LNCAP (cell line): ENCODE results near the gene KIF6.

Source experiments
- TF ChIP-seq, protein P1 (sequence below): fragments of 450-650 bp; IDR thresholded peaks from 2 replicates; pipeline ENCODE4 v1.5.1; 2017; ENCODE audit warnings: mild to moderate bottlenecking

The KIF6 gene

DNA sequence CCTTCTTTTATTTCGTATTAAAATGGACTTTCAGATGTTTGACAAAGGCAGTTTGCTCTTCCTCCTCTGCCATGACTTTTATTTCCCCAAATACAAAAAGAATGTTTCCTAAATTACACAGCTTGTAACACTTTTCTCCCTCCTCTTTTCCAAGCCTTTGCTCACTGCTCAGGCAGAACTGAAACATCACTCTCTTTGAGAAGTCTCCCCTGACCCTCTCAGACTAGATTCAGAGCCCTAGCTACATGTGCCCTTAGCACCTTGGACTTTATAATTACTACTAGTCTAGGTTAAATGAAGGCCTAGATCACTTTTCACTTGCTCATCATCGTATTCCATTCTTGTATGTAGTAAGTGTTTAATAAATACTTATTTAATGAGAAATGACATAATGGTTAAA is 8.5 kb upstream of the KIF6 start:
- TF ChIP-seq, protein P1, sequence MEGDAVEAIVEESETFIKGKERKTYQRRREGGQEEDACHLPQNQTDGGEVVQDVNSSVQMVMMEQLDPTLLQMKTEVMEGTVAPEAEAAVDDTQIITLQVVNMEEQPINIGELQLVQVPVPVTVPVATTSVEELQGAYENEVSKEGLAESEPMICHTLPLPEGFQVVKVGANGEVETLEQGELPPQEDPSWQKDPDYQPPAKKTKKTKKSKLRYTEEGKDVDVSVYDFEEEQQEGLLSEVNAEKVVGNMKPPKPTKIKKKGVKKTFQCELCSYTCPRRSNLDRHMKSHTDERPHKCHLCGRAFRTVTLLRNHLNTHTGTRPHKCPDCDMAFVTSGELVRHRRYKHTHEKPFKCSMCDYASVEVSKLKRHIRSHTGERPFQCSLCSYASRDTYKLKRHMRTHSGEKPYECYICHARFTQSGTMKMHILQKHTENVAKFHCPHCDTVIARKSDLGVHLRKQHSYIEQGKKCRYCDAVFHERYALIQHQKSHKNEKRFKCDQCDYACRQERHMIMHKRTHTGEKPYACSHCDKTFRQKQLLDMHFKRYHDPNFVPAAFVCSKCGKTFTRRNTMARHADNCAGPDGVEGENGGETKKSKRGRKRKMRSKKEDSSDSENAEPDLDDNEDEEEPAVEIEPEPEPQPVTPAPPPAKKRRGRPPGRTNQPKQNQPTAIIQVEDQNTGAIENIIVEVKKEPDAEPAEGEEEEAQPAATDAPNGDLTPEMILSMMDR: no peak

DNA sequence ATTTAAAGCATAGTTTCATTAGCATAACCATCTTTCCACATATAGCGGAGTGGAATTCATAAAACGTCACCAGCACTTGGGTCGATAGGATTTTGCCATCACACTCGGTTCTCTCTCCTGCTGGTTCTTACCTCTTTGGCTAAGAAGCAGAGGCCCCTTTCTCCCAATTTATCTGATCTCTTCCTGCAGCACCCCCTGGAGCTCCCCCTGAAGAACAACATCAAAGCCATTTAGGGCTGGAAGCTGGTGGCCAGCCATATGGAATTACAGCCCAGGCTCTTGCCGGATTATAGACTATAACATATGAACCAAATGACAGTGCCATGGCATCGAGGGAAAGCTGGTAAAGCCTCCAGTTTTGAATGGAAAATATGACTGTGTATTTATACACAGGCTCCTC is 6.4 kb upstream of the KIF6 start:
- TF ChIP-seq, protein P1: no peak

DNA sequence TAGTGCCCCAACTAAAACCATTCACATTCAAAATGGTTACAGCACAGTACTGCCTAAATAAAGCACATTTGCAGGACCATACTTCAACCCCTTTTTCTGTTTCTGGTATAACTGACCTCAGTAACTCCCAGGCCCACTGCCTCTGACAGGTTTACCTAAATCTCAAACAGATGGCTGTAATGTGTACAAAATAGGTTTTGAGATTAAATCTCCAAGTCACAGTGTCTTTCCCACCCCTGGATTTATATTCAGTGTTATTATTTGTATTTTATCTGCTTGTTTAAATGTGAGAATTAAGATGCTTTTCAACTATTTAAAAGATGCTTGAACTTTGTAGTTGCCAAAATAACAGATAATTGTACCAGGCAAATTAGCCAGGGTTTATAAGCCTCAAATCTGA is 4.7 kb upstream of the KIF6 start:
- TF ChIP-seq, protein P1: no peak

DNA sequence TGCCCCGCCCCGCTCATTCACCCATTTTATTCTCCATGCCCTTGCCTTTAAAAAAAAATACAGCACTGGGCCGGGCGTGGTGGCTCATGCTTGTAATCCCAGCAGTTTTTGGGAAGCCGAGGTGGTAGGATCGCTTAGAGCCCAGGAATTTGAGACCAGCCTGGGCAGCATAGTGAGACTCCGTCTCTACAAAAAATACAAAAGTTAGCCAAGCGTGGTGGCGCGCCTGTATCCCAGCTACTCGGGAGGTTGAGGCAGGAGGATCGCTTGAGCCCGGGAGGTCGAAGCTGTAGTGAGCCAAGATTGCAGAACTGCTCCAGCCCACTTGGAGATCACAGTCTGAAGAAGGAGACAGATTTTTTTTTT is 407 bp upstream of the KIF6 start:
- TF ChIP-seq, protein P1: no peak

DNA sequence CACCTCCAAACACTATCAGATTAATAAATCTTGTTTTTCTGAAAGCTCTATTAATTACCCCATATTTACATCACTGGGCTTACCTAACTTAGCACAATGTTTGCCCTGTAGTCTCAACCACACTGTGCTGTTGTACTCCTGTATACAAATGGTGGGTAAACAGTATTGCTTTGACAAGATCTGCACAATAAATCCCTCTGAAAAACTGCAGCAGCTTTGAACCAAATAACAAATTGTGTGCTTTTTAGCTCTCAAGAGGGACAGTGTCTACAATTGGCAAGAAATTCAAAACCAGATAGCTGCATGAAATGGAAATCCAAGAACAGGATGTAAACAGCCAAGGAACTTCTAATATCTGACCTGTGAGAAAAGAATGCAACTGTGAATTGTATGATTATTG is 10.4 kb downstream of the KIF6 start:
- TF ChIP-seq, protein P1: no peak

DNA sequence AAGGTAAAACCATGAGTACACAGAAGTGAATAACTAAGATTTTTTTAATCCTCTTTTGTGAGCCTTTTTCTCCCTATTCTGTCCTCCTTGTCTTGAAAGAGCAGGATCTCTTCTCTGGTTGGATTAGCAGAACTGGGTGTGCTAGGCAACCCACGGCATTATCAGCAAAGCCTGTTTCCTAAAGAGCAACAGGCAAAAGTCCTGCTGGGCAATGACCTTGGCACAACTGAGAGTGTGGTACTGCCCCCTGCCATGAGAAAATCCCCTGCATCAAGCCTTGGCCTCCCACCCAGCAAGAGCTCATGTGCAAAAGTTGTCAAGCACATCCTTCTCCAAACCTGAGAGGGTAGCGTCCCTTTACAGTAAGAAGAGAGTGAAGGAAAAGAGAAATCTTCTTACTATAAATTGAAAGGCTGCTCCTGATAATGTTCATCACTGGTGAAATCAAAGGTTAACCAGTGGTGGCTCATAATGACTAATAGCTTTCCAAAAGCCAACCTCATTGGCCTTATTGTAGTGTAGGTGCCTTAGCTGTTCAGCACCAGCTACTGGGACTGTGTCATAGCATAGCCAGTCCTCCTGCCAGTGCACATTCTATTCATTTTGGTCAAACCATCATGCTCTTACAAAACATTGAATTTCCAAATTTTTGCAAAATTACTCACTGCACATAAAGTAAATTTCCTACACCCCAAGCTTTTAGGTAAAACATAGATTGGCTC is 17.1 kb downstream of the KIF6 start:
- TF ChIP-seq, protein P1: no peak

DNA sequence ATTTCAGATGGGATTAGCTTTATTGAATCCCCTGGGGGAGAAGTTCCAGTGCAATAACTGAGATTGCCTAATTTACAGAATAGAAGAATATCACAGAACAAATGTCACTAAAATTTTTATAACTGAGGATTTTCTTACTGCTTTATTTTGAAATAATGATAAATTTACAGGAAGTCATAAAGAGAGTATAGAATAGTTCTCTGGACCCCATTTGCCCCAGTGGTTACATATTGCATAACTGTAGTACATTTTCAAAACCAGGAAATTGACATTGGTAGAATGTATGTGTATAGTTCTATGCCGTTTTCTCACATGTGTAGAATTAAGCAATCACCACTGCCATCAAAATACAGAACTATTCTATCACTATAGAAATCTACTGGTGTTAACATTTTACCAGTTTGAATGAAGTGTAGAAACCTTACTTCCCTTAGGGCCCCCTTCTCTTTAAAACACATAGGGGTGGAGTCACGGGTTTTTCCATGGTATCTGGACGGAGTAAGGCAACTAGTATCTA is 18.3 kb downstream of the KIF6 start:
- TF ChIP-seq, protein P1: no peak

DNA sequence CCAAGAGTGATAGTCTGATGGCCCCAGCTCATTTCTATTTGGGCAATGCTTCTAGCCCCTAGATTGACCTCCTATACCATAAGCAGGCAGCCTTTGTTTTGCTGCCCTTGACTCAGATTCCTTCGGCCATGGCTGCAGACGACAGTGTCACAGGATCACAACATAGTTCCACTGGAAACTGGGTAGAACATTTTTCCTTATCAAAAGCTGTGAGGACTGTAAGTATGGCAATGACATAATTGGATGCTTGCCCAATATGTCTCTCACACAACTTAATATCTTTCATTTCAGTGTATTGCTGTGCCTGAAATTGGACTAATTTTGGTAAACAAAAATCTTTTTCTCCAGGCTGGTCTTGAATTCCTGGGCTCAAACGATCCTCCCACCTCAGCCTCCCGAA is 22.9 kb downstream of the KIF6 start:
- TF ChIP-seq, protein P1: no peak
